ENCODE results near the gene MAN1B1.

The MAN1B1 gene

DNA sequence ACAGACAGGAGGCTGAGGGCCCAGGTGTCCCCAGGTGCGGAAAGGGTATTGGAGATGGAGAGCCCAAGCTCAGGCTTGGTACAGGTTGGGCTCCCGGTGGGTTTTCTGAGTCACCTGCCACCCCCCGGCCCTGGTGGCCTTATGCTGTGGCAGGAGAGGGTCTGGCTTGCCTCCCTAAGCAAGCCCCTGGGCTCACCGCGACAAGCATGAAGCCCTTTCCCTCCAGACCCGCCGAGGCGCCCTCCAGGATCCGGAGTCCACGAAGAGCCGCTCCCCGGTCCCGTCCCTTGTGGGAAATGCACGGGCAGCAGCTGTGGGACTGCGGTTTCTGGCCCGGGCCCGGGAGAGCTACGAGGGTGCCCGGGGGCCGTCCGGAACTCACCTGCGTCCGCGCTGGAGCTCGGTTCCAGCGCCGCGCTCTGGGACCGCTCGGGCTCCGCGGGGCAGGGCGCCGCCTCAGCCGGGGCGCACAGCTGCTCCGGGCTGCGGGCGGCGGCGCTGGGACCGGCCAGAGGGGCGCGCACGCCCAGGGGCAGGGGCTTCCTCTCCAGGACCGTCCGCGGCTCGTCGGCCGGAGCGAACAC, 17.2 kb upstream of the MAN1B1 start:
- DNase-seq: no peak

GRCh38 chr9:137070201-137070905, 16.4 kb upstream of the MAN1B1 start, which contains the start of gene SAPCD2:
TSS of gene SAPCD2 (minus strand) at chr9:137070557. CDS start at chr9:137070460, 97 bp downstream.
- peak; percentile 65 for DNase-seq

GRCh38 chr9:137070906-137071275, 15.9 kb upstream of the MAN1B1 start:
- DNase-seq: no peak

DNA sequence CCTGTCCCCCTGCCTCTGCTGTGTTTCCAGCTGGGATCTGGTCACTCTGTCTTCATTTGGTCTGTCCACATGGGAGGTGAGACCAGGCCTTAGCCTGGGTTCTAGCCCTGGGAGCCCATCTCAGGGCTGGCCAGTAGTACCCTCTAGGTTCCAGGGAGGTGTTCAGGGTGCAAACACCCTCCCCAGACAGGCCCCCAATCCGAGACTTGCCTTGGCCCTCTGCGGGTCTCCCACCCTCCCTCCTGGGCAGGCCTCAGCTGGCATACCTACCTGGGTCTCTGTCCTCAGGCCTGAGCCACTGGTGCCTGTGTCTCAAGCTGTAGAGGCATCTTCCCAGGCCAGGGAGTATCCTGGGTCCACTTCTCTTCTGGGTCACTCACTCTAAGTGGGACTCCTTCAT, 15.5 kb upstream of the MAN1B1 start:
- DNase-seq: no peak

GRCh38 chr9:137073992-137074399, 12.8 kb upstream of the MAN1B1 start:
- DNase-seq: no peak

- no peak for DNase-seq
These were observed 12.0 kb upstream of the MAN1B1 start for GRCh38 chr9:137074657-137075274.

- no peak for DNase-seq
These were observed 11.5 kb upstream of the MAN1B1 start for GRCh38 chr9:137075275-137075775.

DNA sequence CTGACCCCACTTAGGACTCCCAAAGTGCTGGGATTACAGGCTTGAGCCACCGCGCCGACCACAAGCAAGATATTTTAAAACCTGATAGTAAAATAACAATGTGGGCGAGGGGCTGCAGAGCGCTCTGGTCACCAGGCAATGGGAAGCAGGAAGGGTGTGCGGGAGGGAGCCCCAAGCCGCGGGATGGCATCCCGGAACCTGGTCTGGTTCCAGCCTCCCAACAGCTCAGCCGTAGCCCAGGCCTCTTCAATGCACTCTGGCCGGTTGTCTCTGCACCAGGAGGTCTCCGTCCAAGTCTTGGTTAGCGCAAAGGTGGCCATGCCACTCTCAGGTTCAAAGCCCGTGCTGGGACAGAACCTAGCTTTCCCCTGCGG, 10.2 kb upstream of the MAN1B1 start:
- no peak for DNase-seq

DNA sequence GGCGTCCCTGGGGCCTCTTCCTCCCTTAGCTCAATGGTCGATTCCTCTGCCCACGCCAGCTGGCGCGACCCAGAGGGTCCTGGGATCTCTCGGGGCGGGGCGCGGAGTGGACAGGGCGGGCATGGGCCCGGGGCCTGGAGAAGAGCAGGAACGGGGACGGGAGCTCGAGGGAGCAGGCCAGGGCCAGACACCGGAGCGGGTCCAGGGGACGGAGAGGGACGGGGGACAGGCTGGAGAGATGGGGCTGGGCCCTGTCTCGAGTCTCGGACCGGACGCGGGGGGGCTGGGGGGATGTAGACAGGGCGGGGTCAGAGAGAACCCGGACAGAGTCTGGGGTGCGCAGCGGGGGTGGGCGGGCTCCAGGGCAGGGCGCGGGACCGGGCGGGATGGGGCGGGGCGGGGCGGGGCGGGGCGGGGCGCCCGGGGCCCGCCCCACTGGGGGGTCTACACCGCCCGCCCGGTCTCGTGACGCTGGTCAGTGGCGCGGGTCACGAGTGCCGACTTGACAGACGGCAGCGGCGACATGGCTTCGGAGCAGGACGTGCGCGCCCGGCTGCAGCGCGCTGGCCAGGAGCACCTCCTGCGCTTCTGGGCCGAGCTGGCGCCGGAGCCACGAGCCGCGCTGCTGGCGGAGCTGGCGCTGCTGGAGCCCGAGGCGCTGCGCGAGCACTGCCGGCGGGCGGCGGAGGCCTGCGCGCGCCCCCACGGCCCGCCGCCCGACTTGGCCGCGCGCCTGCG, 9.6 kb upstream of the MAN1B1 start, which contains the start of gene UAP1L1:
Gene UAP1L1 (plus strand): TSS at position 508 of the 738 bp plus-strand sequence. CDS start 16 bp downstream, at position 524.
- DNase-seq: peak; percentile 18

GRCh38 chr9:137077758-137078693, 8.8 kb upstream of the MAN1B1 start:
- no peak for DNase-seq

DNA sequence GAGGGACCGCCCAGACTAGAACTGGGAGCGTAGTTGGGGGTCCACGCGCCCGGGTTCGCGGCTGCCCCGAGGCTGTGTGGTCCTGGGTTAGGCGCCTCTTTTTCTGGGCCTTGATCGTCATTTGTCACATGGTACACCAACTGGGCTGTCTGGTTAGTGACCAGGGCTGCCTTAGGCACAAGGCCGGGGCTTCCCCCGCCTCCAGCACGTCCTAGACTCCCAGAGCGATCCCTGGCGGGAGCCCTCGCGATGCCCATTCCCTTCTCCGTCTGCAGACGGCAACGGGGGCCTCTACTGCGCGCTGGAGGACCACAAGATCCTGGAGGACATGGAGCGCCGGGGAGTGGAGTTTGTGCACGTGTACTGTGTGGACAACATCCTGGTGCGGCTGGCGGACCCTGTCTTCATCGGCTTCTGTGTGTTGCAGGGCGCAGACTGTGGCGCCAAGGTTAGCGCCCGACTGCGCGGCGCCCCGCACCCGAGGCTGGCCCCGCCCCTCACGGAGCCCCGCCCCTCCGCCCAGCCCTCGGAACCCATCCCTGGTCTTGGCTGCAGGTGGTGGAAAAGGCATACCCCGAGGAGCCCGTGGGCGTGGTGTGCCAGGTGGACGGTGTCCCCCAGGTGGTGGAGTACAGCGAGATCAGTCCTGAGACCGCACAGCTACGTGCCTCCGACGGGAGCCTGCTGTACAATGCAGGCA, 7.9 kb upstream of the MAN1B1 start:
- no peak for DNase-seq

GRCh38 chr9:137079401-137079787, 7.4 kb upstream of the MAN1B1 start:
- DNase-seq: no peak

GRCh38 chr9:137080260-137081122, 6.3 kb upstream of the MAN1B1 start:
- no peak for DNase-seq

GRCh38 chr9:137082222-137082924, 4.4 kb upstream of the MAN1B1 start:
- no peak for DNase-seq

- no peak for DNase-seq
These were observed 3.9 kb upstream of the MAN1B1 start for GRCh38 chr9:137082925-137083290.

DNA sequence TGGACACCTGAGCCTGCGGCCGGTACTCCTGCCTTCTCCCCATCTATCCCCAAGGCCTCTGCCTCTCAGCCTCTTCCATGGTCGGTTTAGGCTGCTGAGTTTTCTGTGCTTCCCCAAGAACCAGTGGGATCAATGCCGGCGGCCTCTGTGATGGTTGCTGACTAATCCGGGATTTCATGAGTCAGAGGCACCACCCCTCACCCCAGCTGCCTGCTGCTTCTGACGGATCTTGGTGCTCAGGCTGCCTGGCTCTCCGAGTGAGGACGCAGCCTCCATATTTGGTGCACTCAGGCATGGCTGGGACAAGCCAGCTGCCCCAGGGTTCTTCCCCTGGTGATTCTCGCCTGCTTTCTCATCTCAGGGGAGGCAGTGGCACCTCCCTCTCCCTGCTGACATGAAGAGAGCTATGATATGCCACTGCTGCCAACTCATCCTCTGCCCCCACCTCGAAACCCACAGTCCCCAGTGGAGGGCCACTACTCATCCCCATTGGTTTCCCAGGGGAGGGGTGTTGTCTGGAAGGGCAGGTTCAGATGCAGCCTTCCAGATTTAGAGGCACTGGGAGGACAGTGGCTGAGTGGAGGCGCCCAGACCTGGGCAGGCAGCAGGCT, 3.3 kb upstream of the MAN1B1 start:
- peak; percentile 88 for DNase-seq

DNA sequence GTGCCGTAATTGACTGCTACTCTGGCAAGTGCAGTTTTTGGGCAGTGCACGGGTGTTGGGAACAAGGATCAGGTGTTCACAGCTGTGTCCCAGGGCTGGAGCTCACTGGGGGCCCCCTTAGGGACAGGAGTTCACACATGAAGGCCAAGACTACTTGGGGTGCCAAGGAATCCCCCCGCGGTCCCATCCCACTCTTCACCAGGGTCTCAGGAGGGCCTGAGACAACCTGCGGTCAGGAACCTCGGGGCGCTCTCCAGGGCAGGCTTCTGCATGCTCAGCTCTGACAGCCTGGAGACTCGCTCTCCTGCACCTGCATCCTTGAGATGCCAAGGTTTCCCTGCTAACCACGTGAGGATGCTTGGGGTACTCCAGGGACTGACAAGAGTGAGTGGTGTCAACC, 2.3 kb upstream of the MAN1B1 start:
- no peak for DNase-seq

DNA sequence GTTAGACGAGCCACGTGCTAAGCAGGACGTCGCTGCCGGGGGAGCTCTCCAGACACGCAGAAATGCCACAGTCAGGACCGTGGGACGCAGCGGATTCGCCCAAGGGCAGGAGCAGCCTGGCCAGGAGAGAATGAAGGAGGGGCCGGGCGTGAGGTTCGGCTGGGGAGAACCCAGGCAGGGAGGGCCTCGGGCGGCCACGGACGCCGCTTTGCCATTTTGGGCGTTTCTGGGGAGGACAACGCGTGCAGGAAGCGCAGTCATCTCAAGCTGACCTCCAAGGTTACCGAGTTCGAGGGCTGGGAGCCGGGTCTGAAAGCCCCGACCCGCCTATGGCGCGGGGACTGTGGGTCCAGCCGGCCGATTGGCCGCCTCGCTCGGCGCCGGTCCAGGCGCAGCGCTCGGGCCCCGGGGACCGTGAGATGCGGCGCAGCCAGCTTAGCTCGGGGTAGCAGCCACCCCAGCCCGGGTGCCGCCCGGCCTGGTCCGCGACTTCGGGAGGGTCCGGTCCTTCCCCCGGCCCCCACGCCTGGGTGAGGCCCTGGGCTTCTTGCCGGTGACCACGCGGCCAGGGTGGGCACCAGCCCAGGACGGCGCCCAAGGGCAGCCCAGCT, 760 bp upstream of the MAN1B1 start:
- no peak for DNase-seq

- DNase-seq: no peak
These were observed 682 bp downstream of the MAN1B1 start for GRCh38 chr9:137087409-137087925.

Measured in T1000 (cell line).